Mesendoderm (in vitro differentiated cells): ENCODE results near the gene TECPR2.

Experiments
- DNase-seq: peaks from one replicate; pipeline ENCODE4 v3.0.0; 2013
- H2AK5ac ChIP-seq: 2 replicates; pipeline ENCODE4 v1.6.1; 2013; ENCODE audit warnings: low read length, inconsistent platforms
- H2BK120ac ChIP-seq: 2 replicates; pipeline ENCODE4 v1.6.1; 2013; ENCODE audit warnings: low read depth, mild to moderate bottlenecking, low read length, moderate library complexity, mixed read lengths
- H2BK15ac ChIP-seq: replicated peaks from 2 replicates; pipeline ENCODE4 v1.6.1; 2013; ENCODE audit warnings: low read depth, mild to moderate bottlenecking, moderate library complexity
- H2BK5ac ChIP-seq: 2 replicates; pipeline ENCODE4 v1.6.1; 2013; ENCODE audit warnings: low read length, inconsistent platforms
- H3K18ac ChIP-seq: 2 replicates; pipeline ENCODE4 v1.6.1; 2013; ENCODE audit warnings: mild to moderate bottlenecking, low read length, mixed read lengths
- H3K23ac ChIP-seq: one replicate; pipeline ENCODE4 v1.6.1; 2013; ENCODE audit warnings: low read length
- H3K27ac ChIP-seq: 2 replicates; pipeline ENCODE4 v1.5.1; 2013; ENCODE audit warnings: low read depth, mild to moderate bottlenecking, inconsistent platforms, low read length, moderate library complexity
- H3K27me3 ChIP-seq: 2 replicates; pipeline ENCODE4 v1.6.1; 2013; ENCODE audit warnings: low read length, control low read depth, mild to moderate bottlenecking, inconsistent platforms; ENCODE audit not compliant: insufficient read depth, poor library complexity
- H3K36me3 ChIP-seq: 2 replicates; pipeline ENCODE4 v1.6.1; 2013; ENCODE audit warnings: low read length, inconsistent platforms; ENCODE audit not compliant: control insufficient read depth, insufficient read depth
- H3K4ac ChIP-seq: one replicate; pipeline ENCODE4 v1.6.1; 2013; ENCODE audit warnings: low read depth, mild to moderate bottlenecking, low read length, moderate library complexity
- H3K4me1 ChIP-seq: 2 replicates; pipeline ENCODE4 v1.6.1; 2013; ENCODE audit warnings: low read depth, low read length, inconsistent platforms; ENCODE audit not compliant: control insufficient read depth
- H3K4me2 ChIP-seq: 2 replicates; pipeline ENCODE4 v1.6.1; 2013; ENCODE audit warnings: low read length
- H3K4me3 ChIP-seq: 2 replicates; pipeline ENCODE4 v1.5.1; 2013; ENCODE audit warnings: mild to moderate bottlenecking, low read length
- H3K56ac ChIP-seq: one replicate; pipeline ENCODE4 v1.6.1; 2013; ENCODE audit warnings: low read length
- H3K79me1 ChIP-seq: 2 replicates; pipeline ENCODE4 v1.6.1; 2013; ENCODE audit warnings: low read length, inconsistent platforms
- H3K79me2 ChIP-seq: 2 replicates; pipeline ENCODE4 v1.6.1; 2013; ENCODE audit warnings: mild to moderate bottlenecking, low read length; ENCODE audit not compliant: control insufficient read depth, insufficient read depth
- H3K9ac ChIP-seq: 2 replicates; pipeline ENCODE4 v1.6.1; 2013; ENCODE audit warnings: low read length, inconsistent platforms
- H4K5ac ChIP-seq: one replicate; pipeline ENCODE4 v1.6.1; 2013; ENCODE audit warnings: low read length
- H4K8ac ChIP-seq: one replicate; pipeline ENCODE4 v1.6.1; 2013; ENCODE audit warnings: low read depth, mild to moderate bottlenecking, control low read depth, low read length, moderate library complexity
- WGBS: extraction: QIAGEN DNeasy Blood & Tissue Kit; methylation state at CpG from one replicate; pipeline ENCODE4 v1.1.7; 2013; ENCODE audit warnings: low lambda C conversion rate, missing lambda C conversion rate; ENCODE audit not compliant: insufficient coverage; ENCODE audit errors: extremely low coverage; 5-methylcytosine and 5-hydroxymethylcytosine counted together

The TECPR2 gene

DNA sequence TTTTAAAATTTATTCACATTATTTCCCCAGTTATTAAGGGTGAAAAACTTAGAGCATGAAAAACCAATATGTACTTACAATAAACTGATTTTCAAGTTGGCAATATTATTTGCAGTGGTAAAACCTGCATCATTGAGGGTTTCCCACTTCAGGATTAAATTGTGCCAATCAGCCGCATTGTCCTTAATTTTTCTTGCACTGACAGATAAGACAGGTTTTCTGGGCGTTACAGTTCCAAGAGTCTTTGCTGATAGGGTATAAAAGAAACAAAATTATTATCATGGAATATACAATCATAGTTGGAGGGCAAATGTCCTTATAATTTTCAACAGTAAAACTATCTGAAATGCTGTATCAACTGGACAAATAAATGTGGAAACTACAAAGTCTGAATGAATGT, 3.4 kb upstream of the TECPR2 start:
- Histone ChIP-seq H3K4ac (no peak overlapping the region), H3K4me2 (no peak overlapping the region), H3K23ac (no peak overlapping the region), H2BK15ac (no peak overlapping the region), H3K27me3 (no peaks in the 10 kb centered on the region), H3K27ac (no peak overlapping the region), H3K79me2 (peaks cover 2% of the 10 kb centered on the region), H3K36me3 (peaks cover 3% of the 10 kb centered on the region), H3K9ac (no peak overlapping the region), H3K56ac (no peak overlapping the region), H2BK5ac (no peak overlapping the region), H2AK5ac (no peak overlapping the region), H3K4me1 (peaks cover 5% of the 10 kb centered on the region), H3K18ac (no peak overlapping the region), H4K5ac (no peak overlapping the region), H3K79me1 (peaks cover 6% of the 10 kb centered on the region), H4K8ac (no peak overlapping the region), H3K4me3 (no peak overlapping the region), H2BK120ac (no peak overlapping the region)
- no peak for DNase-seq
- no CpG with 5 or more reads among the region's 2 CpGs for WGBS

DNA sequence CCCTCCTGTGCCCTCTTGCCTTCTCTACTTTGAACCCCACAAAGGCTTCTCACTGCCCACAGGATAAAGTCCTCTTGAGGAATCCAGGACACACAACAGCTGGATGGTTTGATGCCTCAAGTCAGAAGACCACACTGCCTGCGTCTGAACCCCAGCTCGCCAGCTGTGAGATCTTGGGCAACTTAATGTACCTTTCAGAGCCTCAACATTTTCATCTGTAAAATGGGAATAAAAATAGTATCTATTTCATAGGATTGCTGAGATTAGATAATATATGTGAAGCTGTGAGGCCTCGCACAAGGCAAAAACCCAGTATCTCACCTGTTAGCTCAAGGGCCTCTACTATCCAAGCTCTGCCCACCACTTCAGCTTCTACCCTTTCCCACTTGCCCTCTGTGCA, 2.4 kb upstream of the TECPR2 start:
- peaks cover 3% of the 10 kb centered on the region for H3K36me3 ChIP-seq
- H4K5ac ChIP-seq: no peak overlapping the region
- no peaks in the 10 kb centered on the region for H3K27me3 ChIP-seq
- H2BK15ac ChIP-seq: no peak overlapping the region
- H3K79me2 ChIP-seq: peaks cover 2% of the 10 kb centered on the region
- no peak overlapping the region for H3K4me2 ChIP-seq
- DNase-seq: no peak
- H3K27ac ChIP-seq: no peak overlapping the region
- H3K79me1 ChIP-seq: peaks cover 9% of the 10 kb centered on the region
- peaks cover 5% of the 10 kb centered on the region for H3K4me1 ChIP-seq
- H3K4ac ChIP-seq: no peak overlapping the region
- H4K8ac ChIP-seq: no peak overlapping the region
- H3K18ac ChIP-seq: no peak overlapping the region
- WGBS: no CpG with 5 or more reads among the region's 3 CpGs
- no peak overlapping the region for H2BK120ac ChIP-seq
- H3K23ac ChIP-seq: no peak overlapping the region
- H2BK5ac ChIP-seq: no peak overlapping the region
- H3K9ac ChIP-seq: no peak overlapping the region
- no peak overlapping the region for H2AK5ac ChIP-seq
- no peak overlapping the region for H3K4me3 ChIP-seq
- H3K56ac ChIP-seq: no peak overlapping the region

DNA sequence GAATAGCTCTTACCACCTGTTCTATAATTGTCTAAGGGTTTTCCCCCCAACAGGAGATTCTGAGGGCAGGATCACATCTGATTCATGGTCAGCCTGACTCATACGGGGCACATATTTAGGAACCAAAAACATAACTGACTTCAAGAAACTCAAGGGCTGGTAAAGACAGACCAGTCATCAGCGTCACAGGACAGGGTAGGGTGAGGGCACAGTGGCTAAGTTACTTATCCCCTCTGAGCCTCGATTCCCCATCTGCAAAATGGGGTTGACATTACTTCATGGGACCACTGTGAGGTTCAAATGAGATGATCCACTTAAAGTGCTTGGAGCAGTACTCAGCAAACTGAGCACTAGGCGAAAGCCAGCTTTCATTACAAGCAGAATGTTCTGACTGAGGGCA, 657 bp upstream of the TECPR2 start:
- Histone ChIP-seq H3K36me3 (no peaks in the 10 kb centered on the region), H3K18ac (no peak overlapping the region), H3K4me2 (peak overlapping the region; percentile 79), H3K27ac (no peak overlapping the region), H3K56ac (peak overlapping the region; percentile 84), H3K4ac (no peak overlapping the region), H4K5ac (no peak overlapping the region), H3K4me3 (peak overlapping the region; percentile 68), H4K8ac (no peak overlapping the region), H2BK5ac (no peak overlapping the region), H3K4me1 (peaks cover 5% of the 10 kb centered on the region), H3K9ac (peak overlapping the region; percentile 72), H3K79me1 (peaks cover 11% of the 10 kb centered on the region), H3K79me2 (peaks cover 2% of the 10 kb centered on the region), H3K23ac (no peak overlapping the region), H2BK120ac (no peak overlapping the region), H2AK5ac (no peak overlapping the region), H2BK15ac (no peak overlapping the region), H3K27me3 (no peaks in the 10 kb centered on the region)
- no CpG with 5 or more reads among the region's 4 CpGs for WGBS
- DNase-seq: no peak

DNA sequence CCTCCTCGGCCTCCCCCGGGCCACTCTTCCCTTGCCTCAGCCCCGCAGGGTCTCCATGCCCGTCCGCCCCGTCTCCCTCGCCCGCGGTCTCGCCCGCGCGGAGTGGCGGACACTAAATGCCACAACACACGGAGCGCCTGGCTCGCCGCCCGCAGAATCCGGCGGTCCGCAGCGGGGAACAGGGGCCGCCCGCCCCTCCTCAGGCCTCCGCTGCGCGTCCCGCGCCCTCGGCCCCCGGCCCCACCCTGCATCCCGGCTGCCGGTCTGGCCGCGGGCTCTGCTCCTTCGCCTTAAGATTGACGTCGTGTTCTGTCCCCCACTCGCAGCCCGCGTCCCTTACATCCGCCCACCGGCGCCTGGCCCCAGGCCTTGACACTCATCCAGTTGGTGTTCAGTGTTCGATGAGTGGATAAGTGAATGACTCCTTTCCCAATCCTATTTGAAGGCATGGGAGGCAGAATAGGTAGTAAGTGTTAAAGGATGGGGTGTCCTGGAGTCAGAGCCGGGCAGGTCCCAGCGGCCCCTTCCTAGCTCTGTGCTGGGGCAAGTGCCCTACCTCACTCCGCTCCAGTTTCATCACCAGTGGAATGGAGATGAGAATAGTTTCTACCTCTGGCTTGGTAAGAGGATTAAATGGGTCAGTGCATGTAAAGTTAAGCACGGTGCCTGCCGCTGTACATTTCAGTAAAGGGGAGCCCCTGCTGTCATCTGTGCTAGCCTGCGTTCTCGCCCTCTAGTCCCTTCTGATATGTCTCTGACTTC, 622 bp downstream of the TECPR2 start:
- H2BK5ac ChIP-seq: no peak overlapping the region
- H3K79me2 ChIP-seq: peaks cover 2% of the 10 kb centered on the region
- peak overlapping the region; percentile 90 for H3K9ac ChIP-seq
- H3K56ac ChIP-seq: peak overlapping the region; percentile 89
- H4K8ac ChIP-seq: no peak overlapping the region
- no peak overlapping the region for H2BK120ac ChIP-seq
- DNase-seq: peak; percentile 31
- no peaks in the 10 kb centered on the region for H3K27me3 ChIP-seq
- no peak overlapping the region for H2AK5ac ChIP-seq
- H3K23ac ChIP-seq: no peak overlapping the region
- no peak overlapping the region for H2BK15ac ChIP-seq
- peaks cover 11% of the 10 kb centered on the region for H3K79me1 ChIP-seq
- no peak overlapping the region for H4K5ac ChIP-seq
- H3K4ac ChIP-seq: peak overlapping the region; percentile 90
- peak overlapping the region; percentile 97 for H3K4me2 ChIP-seq
- H3K36me3 ChIP-seq: no peaks in the 10 kb centered on the region
- peak overlapping the region; percentile 65 for H3K18ac ChIP-seq
- no CpG with 5 or more reads among the region's 53 CpGs for WGBS
- H3K4me3 ChIP-seq: peak overlapping the region; percentile 72
- H3K4me1 ChIP-seq: peaks cover 5% of the 10 kb centered on the region
- peak overlapping the region; percentile 37 for H3K27ac ChIP-seq

GRCh38 chr14:102370305-102370809, 7.6 kb downstream of the TECPR2 start:
- no peak overlapping the region for H3K18ac ChIP-seq
- H3K4me2 ChIP-seq: no peak overlapping the region
- H3K79me2 ChIP-seq: no peaks in the 10 kb centered on the region
- H3K36me3 ChIP-seq: no peaks in the 10 kb centered on the region
- H3K27me3 ChIP-seq: no peaks in the 10 kb centered on the region
- H3K4me3 ChIP-seq: no peak overlapping the region
- no peak overlapping the region for H4K5ac ChIP-seq
- H3K27ac ChIP-seq: no peak overlapping the region
- H2BK15ac ChIP-seq: no peak overlapping the region
- no peak overlapping the region for H2AK5ac ChIP-seq
- H2BK120ac ChIP-seq: no peak overlapping the region
- H3K9ac ChIP-seq: no peak overlapping the region
- no peak overlapping the region for H3K56ac ChIP-seq
- no peak overlapping the region for H4K8ac ChIP-seq
- H2BK5ac ChIP-seq: no peak overlapping the region
- no CpG with 5 or more reads among the region's 11 CpGs for WGBS
- peak; percentile 85 for DNase-seq
- no peak overlapping the region for H3K4ac ChIP-seq
- H3K23ac ChIP-seq: no peak overlapping the region
- peaks cover 2% of the 10 kb centered on the region for H3K79me1 ChIP-seq
- no peaks in the 10 kb centered on the region for H3K4me1 ChIP-seq
